CD14-positive monocyte (primary cell): Measurements from ENCODE around the gene NEUROD1. TPM values are rescaled to one million over a fixed set of nuclear protein-coding genes. Genes with fewer than 3 reads are reported as not detected.

Experiments used
- DNase-seq, 3 donors: peaks; one replicate each; pipeline ENCODE4 v3.0.0-alpha.2; 2011 to 2022
- H2AFZ ChIP-seq: 2 replicates; pipeline ENCODE4 v1.6.0; 2012; ENCODE audit warnings: mild to moderate bottlenecking, low read depth, low read length, inconsistent platforms; ENCODE audit not compliant: insufficient read depth, poor library complexity, severe bottlenecking
- H3K27ac ChIP-seq, 2 donors: 1 replicate in 1 of 2; 2 replicates in 1 of 2; pipeline ENCODE4 v1.5.1; 2012 to 2013; ENCODE audit warnings: low read length in 2 of 2, control low read depth in 1 of 2, inconsistent platforms in 1 of 2, low read depth in 1 of 2, mild to moderate bottlenecking in 1 of 2
- H3K27me3 ChIP-seq, 2 donors: one replicate each; pipeline versions ENCODE4 v1.6.0 to v1.6.1; 2011 to 2013; ENCODE audit warnings: low read length in 2 of 2; ENCODE audit not compliant: control insufficient read depth in 2 of 2, insufficient read depth in 2 of 2
- H3K36me3 ChIP-seq, 2 donors: replicated peaks in 1 of 2; 1 replicate in 1 of 2; 2 replicates in 1 of 2; pipeline versions ENCODE4 v1.5.1 to v1.6.1; 2012 to 2013; ENCODE audit warnings: low read length in 2 of 2, control low read depth in 1 of 2, inconsistent platforms in 1 of 2, mild to moderate bottlenecking in 1 of 2; ENCODE audit not compliant: insufficient read depth in 2 of 2, control insufficient read depth in 1 of 2
- H3K4me1 ChIP-seq, 2 donors: 1 replicate in 1 of 2; 2 replicates in 1 of 2; pipeline versions ENCODE4 v1.5.1 to v1.6.1; 2012 to 2013; ENCODE audit warnings: low read length in 2 of 2, control low read depth in 1 of 2, inconsistent platforms in 1 of 2, mild to moderate bottlenecking in 1 of 2, moderate library complexity in 1 of 2; ENCODE audit not compliant: insufficient read depth in 2 of 2, control insufficient read depth in 1 of 2
- H3K4me2 ChIP-seq: replicated peaks from 2 replicates; pipeline ENCODE3; 2012; ENCODE audit warnings: low read length, moderate library complexity, mild to moderate bottlenecking; ENCODE audit not compliant: poor library complexity, severe bottlenecking; ENCODE audit errors: extremely low read depth
- H3K4me3 ChIP-seq, 3 experiments: fragments of 200-600 bp in 1 of 3; sonication (generic) in 1 of 3; replicated peaks in 1 of 3; 1 replicate in 2 of 3; 2 replicates in 1 of 3; pipeline ENCODE4 v1.5.1; 2011 to 2013; ENCODE audit warnings: low read length in 3 of 3, mild to moderate bottlenecking in 3 of 3, control low read depth in 2 of 3, low read depth in 2 of 3, inconsistent platforms in 1 of 3, moderate library complexity in 1 of 3
- H3K79me2 ChIP-seq: 2 replicates; pipeline ENCODE4 v1.6.0; 2012; ENCODE audit warnings: mild to moderate bottlenecking, control low read depth, inconsistent platforms, low read length, moderate library complexity; ENCODE audit not compliant: insufficient read depth
- H3K9ac ChIP-seq: 2 replicates; pipeline ENCODE4 v1.6.0; 2017; ENCODE audit warnings: low read length, mild to moderate bottlenecking; ENCODE audit not compliant: insufficient read depth, poor library complexity, severe bottlenecking
- H3K9me3 ChIP-seq, 2 donors: replicated peaks in 1 of 2; 1 replicate in 1 of 2; 2 replicates in 1 of 2; pipeline versions ENCODE4 v1.5.1 to v1.6.1; 2012 to 2013; ENCODE audit warnings: low read length in 2 of 2, control low read depth in 1 of 2; ENCODE audit not compliant: control insufficient read depth in 1 of 2, insufficient read depth in 1 of 2
- H4K20me1 ChIP-seq: 2 replicates; pipeline ENCODE4 v1.6.0; 2012; ENCODE audit warnings: mild to moderate bottlenecking, low read length, control low read depth, moderate library complexity; ENCODE audit not compliant: insufficient read depth
- H3K27ac Mint-ChIP-seq, 7 donors: one replicate each; pipeline ENCODE4 v1.8.0; 2020; ENCODE audit warnings: mild to moderate bottlenecking in 7 of 7, mixed read lengths in 7 of 7, moderate library complexity in 6 of 7, inconsistent platforms in 2 of 7
- H3K27me3 Mint-ChIP-seq, 3 donors: one replicate each; pipeline ENCODE4 v1.8.0; 2021 to 2022; ENCODE audit warnings: low read depth in 3 of 3, mild to moderate bottlenecking in 3 of 3, mixed read lengths in 3 of 3, moderate library complexity in 3 of 3, inconsistent platforms in 1 of 3
- H3K36me3 Mint-ChIP-seq, 2 donors: one replicate each; pipeline ENCODE4 v1.8.0; 2020; ENCODE audit warnings: mixed read lengths in 2 of 2, inconsistent platforms in 1 of 2, mild to moderate bottlenecking in 1 of 2
- H3K4me1 Mint-ChIP-seq: one replicate; pipeline ENCODE4 v1.8.0; 2020; ENCODE audit warnings: mild to moderate bottlenecking, mixed read lengths
- H3K4me3 Mint-ChIP-seq, 2 donors: one replicate each; pipeline ENCODE4 v1.8.0; 2020; ENCODE audit warnings: mild to moderate bottlenecking in 2 of 2, mixed read lengths in 2 of 2, moderate library complexity in 1 of 2
- H3K9me3 Mint-ChIP-seq, 7 donors: one replicate each; pipeline ENCODE4 v1.8.0; 2020 to 2022; ENCODE audit warnings: mixed read lengths in 7 of 7, mild to moderate bottlenecking in 6 of 7, moderate library complexity in 6 of 7, inconsistent platforms in 2 of 7
- CTCF ChIP-seq: fragments of 200-600 bp; IDR thresholded peaks from one replicate; pipeline ENCODE4 v1.8.0; 2022; ENCODE audit warnings: antibody characterized with exemption, mild to moderate bottlenecking
- WGBS: methylation state at CpG from one replicate; pipeline ENCODE4 v1.1.5; 2013; ENCODE audit warnings: missing lambda C conversion rate; ENCODE audit not compliant: insufficient coverage; 5-methylcytosine and 5-hydroxymethylcytosine counted together
- intact Hi-C, 2 donors: fragments of 100-400 bp; cut with micrococcal nuclease; formaldehyde crosslinking; loops; one replicate each; pipeline versions ENCODE4 v1.15.0 to v1.15.1; 2023
- polyA plus RNA-seq, 3 donors: library from polyadenylated mRNA; depleted of rRNA in 1 of 3; unstranded in 2 of 3; stranded (reverse) in 1 of 3; fragments of 300-500 nt in 2 of 3; fragments of >200 nt in 1 of 3; fragmentation: Illumina TruSeq in 2 of 3; gene quantifications; 1 replicate in 2 of 3; 2 replicates in 1 of 3; pipeline ENCODE4 v1.2.3, GENCODE V29; 2012 to 2021

The NEUROD1 gene
- polyA plus RNA-seq, 3 donors = not detected

DNA sequence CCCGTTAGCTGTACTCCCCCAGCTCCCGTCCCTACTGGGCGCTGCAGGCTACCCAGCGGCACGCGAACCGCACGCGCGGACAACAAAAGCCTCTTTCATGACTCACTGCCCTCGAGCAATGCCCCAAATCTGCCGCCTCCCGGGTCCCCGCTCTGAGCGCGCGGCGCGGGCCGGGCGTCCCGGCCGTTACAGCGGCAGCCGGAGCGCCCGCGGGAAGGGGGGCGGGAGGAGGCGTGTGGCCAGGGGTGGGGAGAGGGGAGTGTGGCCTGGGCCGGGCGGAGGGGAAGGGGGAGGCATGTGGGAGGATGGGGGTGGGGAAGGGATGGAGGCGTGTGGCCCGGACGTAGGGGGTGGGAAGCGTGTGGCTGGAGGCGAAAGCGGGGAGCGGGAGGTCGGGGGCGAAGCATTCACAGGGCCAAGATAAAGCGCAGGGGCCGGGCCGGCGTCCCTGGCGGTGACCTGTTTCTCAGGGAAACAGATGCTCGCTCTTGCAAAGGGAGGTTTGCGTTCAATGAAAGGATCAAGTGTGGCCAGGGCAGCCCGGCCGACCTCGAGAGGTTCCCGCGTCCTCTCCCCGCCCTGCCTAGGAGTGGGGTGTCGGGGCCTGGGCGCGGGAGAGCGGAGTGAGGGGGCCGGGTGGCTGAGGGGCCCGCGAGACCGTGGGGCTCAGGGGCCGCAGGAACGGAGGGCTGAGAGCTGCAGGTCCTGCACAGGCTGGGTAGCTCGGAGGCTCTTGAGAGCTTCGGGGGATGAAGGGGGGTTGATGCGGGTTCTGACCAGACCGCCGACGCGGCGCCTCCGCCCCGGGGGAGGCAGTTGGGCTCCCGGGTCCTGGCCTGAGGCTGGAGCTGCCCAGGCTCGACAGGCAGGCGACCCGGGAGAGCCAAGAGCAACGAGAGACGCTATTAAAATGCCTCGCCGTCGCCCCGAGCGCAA, 3.5 kb upstream of the NEUROD1 start:
- Histone ChIP-seq H3K27me3 (peaks cover 82 to 87% of the 10 kb centered on the region in 2 donors), H3K27ac (no peak overlapping the region), H2AFZ (no peak overlapping the region), H3K9ac (no peak overlapping the region), H3K4me1 (peaks cover 31 to 34% of the 10 kb centered on the region in 2 donors), H4K20me1 (no peaks in the 10 kb centered on the region), H3K4me2 (peak overlapping the region; percentile 33), H3K4me3 (peak overlapping the region in 1 of 3 experiments; percentile 30), H3K36me3 (no peaks in the 10 kb centered on the region), H3K9me3 (peaks cover 14 to 54% of the 10 kb centered on the region in 2 donors), H3K79me2 (no peaks in the 10 kb centered on the region)
- peak in 1 of 3 donors; percentile 31 for DNase-seq
- TF ChIP-seq CTCF = no peak
- H3K27ac Mint-ChIP-seq = no peak overlapping the region
- H3K4me1 Mint-ChIP-seq = peaks cover 52% of the 10 kb centered on the region
- peaks cover 14 to 20% of the 10 kb centered on the region in 2 donors for H3K36me3 Mint-ChIP-seq
- intact Hi-C loops = no loop called here
- peak overlapping the region; percentile 60 to 95 for H3K4me3 Mint-ChIP-seq
- peaks cover 3 to 46% (median 39%) of the 10 kb centered on the region in 7 donors for H3K9me3 Mint-ChIP-seq
- WGBS = 2% methylated on average over 70 of the region's 85 CpGs
- peaks cover 86 to 90% (median 88%) of the 10 kb centered on the region in 3 donors for H3K27me3 Mint-ChIP-seq

DNA sequence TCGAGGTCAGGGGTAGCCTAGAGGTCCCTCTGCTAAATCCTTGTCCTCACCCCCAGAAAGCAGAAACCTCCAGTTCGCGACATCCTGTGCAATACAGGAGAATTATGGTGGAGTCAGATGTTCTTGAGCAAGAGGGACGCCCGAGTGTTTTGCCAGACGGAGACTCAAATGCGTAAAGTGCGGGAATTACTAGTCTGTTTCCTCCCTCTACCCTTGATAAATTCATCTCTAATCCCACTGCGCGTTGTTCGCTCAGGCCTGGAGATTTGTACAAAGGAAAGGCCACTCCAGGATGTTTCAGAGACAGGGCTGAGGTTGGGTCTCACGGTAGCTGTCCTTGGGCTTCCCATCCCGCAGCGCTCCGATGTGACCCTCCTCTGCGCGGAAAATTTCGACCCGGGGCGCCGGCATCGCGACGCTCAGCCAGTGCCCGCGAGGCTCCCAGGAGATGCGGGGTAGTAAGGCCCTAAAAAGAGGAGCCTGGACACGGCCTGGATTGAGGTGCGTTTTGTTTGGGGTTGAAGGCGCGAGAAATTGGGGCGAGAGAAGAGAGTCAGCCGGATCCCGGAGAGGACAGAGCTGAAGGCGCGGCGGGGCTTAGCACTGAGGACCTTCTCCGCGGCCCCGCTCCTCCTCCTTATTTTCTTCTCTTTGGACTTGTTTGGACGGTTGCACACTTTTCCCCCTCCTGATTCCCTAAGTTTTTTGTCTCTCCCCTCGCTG, 2.6 kb upstream of the NEUROD1 start:
- no peak overlapping the region for H3K27ac ChIP-seq
- H3K9me3 Mint-ChIP-seq = peaks cover 6 to 55% (median 45%) of the 10 kb centered on the region in 7 donors
- peaks cover 31 to 35% of the 10 kb centered on the region in 2 donors for H3K4me1 ChIP-seq
- peak overlapping the region in 1 of 3 experiments; percentile 30 for H3K4me3 ChIP-seq
- 7% methylated on average over 31 of the region's 42 CpGs for WGBS
- no peak overlapping the region for H3K27ac Mint-ChIP-seq
- no peaks in the 10 kb centered on the region for H3K79me2 ChIP-seq
- intact Hi-C loops = no loop called here
- no peak for DNase-seq
- H3K27me3 ChIP-seq = peaks cover 90 to 96% of the 10 kb centered on the region in 2 donors
- no peak overlapping the region for H3K9ac ChIP-seq
- H3K4me1 Mint-ChIP-seq = peaks cover 57% of the 10 kb centered on the region
- H3K36me3 Mint-ChIP-seq = peaks cover 14 to 22% of the 10 kb centered on the region in 2 donors
- no peak for TF ChIP-seq CTCF
- H2AFZ ChIP-seq = no peak overlapping the region
- H3K27me3 Mint-ChIP-seq = peaks cover 88 to 95% (median 95%) of the 10 kb centered on the region in 3 donors
- H3K4me3 Mint-ChIP-seq = peak overlapping the region; percentile 60 to 95
- H3K9me3 ChIP-seq = peaks cover 14 to 62% of the 10 kb centered on the region in 2 donors
- peak overlapping the region; percentile 33 for H3K4me2 ChIP-seq
- H3K36me3 ChIP-seq = no peaks in the 10 kb centered on the region
- no peaks in the 10 kb centered on the region for H4K20me1 ChIP-seq
